ENCODE data around the gene ARID3C. TPM values are rescaled to one million over a fixed set of nuclear protein-coding genes. Genes with fewer than 3 reads are reported as not detected.
A peak's percentile ranks its signal among the peaks of the same experiment; 100 is the strongest.

The ARID3C gene
- total and polyA plus RNA-seq, 2 experiments from 2014 or later = 0.49 TPM; not detected in 1

DNA sequence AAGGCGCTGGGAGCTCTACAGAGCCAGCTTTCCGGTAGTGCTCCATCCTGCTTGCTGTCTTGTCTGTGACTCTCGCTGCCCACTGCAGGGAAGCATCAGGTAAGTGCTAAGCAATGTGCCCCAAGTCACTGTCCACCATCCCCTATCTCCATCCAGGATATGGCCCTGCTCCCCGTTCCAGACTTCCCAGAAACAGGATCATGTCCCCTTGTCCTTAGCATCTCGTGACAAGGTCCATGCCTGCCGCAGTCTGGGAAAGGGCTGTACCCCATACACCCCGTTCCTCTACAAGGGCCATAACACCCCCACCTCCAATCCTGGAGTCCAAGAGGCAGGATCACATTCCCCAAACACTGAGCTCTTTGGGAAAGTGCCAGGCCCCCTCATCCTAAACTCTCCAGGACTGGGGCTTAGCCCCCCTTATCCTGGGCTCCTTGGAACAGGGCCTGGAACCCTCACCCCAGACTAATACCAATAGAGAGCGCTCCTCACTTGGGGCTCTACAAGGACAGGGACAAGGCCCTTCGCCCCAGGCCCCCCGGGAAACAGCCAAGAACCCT, 17.5 kb downstream of the ARID3C start:
- Histone ChIP-seq H3F3A (replicated peaks; ENCODE audit: low read depth) (0 out of 2 replicates have a peak, but pooled peaks cover 3% of the 10 kb centered on the region), H3K27ac (ENCODE audit: low read depth) (no peak overlapping the region), H3K36me3 (ENCODE audit: insufficient read depth) (no peaks in the 10 kb centered on the region), H3K4me1 (ENCODE audit: insufficient read depth) (peaks cover 7% of the 10 kb centered on the region; the same call in 1 of the 2 replicates), H4K20me1 (replicated peaks; ENCODE audit: insufficient read depth) (no peaks in the 10 kb centered on the region), H3K4me2 (peak overlapping the region; percentile 94), H3K27me3 (ENCODE audit: insufficient read depth) (peaks cover 5% of the 10 kb centered on the region), H2AFZ (peak overlapping the region; percentile 95), H3K79me2 (replicated peaks; ENCODE audit: insufficient read depth) (no peaks in the 10 kb centered on the region), H3K9me2 (ENCODE audit: insufficient read depth) (no peaks in the 10 kb centered on the region), H3K4me3 (peak overlapping the region; percentile 86)
- Mint-ChIP-seq H3K4me1 (peaks cover 11% of the 10 kb centered on the region), H3K36me3 (ENCODE audit: low read depth) (no peaks in the 10 kb centered on the region), H3K27me3 (ENCODE audit: insufficient read depth, low read depth, poor library complexity) (peaks cover 19% of the 10 kb centered on the region), H3K27ac (peak overlapping the region; percentile 94), H3K9me3 (no peaks in the 10 kb centered on the region), H3K4me3 (peak overlapping the region; percentile 93)
- TF ChIP-seq, protein P1, sequence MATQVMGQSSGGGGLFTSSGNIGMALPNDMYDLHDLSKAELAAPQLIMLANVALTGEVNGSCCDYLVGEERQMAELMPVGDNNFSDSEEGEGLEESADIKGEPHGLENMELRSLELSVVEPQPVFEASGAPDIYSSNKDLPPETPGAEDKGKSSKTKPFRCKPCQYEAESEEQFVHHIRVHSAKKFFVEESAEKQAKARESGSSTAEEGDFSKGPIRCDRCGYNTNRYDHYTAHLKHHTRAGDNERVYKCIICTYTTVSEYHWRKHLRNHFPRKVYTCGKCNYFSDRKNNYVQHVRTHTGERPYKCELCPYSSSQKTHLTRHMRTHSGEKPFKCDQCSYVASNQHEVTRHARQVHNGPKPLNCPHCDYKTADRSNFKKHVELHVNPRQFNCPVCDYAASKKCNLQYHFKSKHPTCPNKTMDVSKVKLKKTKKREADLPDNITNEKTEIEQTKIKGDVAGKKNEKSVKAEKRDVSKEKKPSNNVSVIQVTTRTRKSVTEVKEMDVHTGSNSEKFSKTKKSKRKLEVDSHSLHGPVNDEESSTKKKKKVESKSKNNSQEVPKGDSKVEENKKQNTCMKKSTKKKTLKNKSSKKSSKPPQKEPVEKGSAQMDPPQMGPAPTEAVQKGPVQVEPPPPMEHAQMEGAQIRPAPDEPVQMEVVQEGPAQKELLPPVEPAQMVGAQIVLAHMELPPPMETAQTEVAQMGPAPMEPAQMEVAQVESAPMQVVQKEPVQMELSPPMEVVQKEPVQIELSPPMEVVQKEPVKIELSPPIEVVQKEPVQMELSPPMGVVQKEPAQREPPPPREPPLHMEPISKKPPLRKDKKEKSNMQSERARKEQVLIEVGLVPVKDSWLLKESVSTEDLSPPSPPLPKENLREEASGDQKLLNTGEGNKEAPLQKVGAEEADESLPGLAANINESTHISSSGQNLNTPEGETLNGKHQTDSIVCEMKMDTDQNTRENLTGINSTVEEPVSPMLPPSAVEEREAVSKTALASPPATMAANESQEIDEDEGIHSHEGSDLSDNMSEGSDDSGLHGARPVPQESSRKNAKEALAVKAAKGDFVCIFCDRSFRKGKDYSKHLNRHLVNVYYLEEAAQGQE (IDR thresholded peaks at IDR 0.05; ENCODE audit: unreplicated experiment) = no peak
- no peak for TF ChIP-seq STAT1 (IDR thresholded peaks at IDR 0.05; ENCODE audit: unreplicated experiment)
- TF ChIP-seq, protein P2, sequence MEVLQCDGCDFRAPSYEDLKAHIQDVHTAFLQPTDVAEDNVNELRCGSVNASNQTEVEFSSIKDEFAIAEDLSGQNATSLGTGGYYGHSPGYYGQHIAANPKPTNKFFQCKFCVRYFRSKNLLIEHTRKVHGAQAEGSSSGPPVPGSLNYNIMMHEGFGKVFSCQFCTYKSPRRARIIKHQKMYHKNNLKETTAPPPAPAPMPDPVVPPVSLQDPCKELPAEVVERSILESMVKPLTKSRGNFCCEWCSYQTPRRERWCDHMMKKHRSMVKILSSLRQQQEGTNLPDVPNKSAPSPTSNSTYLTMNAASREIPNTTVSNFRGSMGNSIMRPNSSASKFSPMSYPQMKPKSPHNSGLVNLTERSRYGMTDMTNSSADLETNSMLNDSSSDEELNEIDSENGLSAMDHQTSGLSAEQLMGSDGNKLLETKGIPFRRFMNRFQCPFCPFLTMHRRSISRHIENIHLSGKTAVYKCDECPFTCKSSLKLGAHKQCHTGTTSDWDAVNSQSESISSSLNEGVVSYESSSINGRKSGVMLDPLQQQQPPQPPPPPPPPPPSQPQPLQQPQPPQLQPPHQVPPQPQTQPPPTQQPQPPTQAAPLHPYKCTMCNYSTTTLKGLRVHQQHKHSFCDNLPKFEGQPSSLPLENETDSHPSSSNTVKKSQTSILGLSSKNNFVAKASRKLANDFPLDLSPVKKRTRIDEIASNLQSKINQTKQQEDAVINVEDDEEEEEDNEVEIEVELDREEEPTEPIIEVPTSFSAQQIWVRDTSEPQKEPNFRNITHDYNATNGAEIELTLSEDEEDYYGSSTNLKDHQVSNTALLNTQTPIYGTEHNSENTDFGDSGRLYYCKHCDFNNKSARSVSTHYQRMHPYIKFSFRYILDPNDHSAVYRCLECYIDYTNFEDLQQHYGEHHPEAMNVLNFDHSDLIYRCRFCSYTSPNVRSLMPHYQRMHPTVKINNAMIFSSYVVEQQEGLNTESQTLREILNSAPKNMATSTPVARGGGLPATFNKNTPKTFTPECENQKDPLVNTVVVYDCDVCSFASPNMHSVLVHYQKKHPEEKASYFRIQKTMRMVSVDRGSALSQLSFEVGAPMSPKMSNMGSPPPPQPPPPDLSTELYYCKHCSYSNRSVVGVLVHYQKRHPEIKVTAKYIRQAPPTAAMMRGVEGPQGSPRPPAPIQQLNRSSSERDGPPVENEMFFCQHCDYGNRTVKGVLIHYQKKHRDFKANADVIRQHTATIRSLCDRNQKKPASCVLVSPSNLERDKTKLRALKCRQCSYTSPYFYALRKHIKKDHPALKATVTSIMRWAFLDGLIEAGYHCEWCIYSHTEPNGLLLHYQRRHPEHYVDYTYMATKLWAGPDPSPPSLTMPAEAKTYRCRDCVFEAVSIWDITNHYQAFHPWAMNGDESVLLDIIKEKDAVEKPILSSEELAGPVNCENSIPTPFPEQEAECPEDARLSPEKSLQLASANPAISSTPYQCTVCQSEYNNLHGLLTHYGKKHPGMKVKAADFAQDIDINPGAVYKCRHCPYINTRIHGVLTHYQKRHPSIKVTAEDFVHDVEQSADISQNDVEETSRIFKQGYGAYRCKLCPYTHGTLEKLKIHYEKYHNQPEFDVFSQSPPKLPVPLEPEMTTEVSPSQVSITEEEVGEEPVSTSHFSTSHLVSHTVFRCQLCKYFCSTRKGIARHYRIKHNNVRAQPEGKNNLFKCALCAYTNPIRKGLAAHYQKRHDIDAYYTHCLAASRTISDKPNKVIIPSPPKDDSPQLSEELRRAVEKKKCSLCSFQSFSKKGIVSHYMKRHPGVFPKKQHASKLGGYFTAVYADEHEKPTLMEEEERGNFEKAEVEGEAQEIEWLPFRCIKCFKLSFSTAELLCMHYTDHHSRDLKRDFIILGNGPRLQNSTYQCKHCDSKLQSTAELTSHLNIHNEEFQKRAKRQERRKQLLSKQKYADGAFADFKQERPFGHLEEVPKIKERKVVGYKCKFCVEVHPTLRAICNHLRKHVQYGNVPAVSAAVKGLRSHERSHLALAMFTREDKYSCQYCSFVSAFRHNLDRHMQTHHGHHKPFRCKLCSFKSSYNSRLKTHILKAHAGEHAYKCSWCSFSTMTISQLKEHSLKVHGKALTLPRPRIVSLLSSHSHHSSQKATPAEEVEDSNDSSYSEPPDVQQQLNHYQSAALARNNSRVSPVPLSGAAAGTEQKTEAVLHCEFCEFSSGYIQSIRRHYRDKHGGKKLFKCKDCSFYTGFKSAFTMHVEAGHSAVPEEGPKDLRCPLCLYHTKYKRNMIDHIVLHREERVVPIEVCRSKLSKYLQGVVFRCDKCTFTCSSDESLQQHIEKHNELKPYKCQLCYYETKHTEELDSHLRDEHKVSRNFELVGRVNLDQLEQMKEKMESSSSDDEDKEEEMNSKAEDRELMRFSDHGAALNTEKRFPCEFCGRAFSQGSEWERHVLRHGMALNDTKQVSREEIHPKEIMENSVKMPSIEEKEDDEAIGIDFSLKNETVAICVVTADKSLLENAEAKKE (CRISPR knock-in tag; IDR thresholded peaks at IDR 0.05) = no peak
- no peak for TF ChIP-seq NANOG (IDR thresholded peaks at IDR 0.05; ENCODE audit: borderline replicate concordance)
- no peak for TF ChIP-seq ETS1 (IDR thresholded peaks at IDR 0.05)
- TF ChIP-seq CREB1 (CRISPR knock-in tag; IDR thresholded peaks at IDR 0.05; ENCODE audit: low read depth) = no peak
- TF ChIP-seq CTCF (conservative IDR thresholded peaks at IDR 0.05; ENCODE audit: low read depth in 2 of 2) = peak in 1 of 2 experiments; percentile 21; a peak in 1 of 4 replicates
- DNase-seq (ENCODE audit: low spot score) = no peak
- ATAC-seq = peak; percentile 17

Data from GM23338 (cell line).